ENCODE measurements around the gene MAMDC4. TPM values are rescaled to one million over a fixed set of nuclear protein-coding genes. Genes with fewer than 3 reads are reported as not detected.

MAMDC4 gene
- total RNA-seq, 2 experiments from 2014 or later, result 11.7 to 14.2 TPM

DNA sequence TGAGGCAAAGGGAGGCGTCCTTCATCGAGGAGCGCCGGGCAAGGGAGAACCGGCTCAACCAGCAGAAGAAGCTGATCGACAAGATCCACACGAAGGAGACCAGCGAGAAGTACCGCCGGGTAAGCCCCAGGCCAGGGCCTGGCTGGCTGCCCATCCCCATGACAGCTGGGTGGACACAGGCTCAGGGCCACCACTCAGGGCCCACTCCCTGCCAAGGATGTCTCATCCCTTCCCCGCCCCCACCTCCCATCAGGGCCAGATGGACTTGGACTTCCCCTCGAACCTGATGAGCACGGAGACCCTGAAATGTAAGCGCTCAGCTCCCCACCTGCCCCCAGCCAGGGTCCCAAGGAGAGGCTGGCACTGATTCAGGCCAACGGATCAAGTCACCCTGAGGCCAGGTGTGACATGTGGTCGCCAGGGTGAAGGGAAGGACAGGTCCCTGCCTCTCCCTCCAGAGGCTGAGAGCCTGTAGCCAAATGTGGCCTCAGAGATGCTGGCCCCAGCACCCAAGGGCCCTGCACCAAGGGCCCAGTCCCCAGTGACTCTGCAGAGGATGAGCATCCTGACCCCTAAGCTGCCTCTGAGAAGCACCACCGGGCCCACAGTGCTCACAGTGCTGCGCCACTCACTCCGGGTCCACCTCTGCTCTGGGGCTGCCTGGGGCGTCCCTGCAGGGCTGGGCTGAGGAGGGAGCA lies 47.5 kb upstream of the MAMDC4 start:
- BruUV-seq (replicated peaks), result no TSS peak
- H3K27ac ChIP-seq (ENCODE audit: low read depth, low read length, poor library complexity, severe bottlenecking), result no peak overlapping the region
- ChIA-PET POLR2A (no interaction called here), CTCF (ENCODE audit: unreplicated experiment) (no interaction called here)
- peaks cover 17% of the 10 kb centered on the region for H3K79me2 ChIP-seq (ENCODE audit: insufficient read depth, low read depth, low read length)
- DNase-seq (ENCODE audit: low spot score), result no peak
- TF ChIP-seq, protein P1, sequence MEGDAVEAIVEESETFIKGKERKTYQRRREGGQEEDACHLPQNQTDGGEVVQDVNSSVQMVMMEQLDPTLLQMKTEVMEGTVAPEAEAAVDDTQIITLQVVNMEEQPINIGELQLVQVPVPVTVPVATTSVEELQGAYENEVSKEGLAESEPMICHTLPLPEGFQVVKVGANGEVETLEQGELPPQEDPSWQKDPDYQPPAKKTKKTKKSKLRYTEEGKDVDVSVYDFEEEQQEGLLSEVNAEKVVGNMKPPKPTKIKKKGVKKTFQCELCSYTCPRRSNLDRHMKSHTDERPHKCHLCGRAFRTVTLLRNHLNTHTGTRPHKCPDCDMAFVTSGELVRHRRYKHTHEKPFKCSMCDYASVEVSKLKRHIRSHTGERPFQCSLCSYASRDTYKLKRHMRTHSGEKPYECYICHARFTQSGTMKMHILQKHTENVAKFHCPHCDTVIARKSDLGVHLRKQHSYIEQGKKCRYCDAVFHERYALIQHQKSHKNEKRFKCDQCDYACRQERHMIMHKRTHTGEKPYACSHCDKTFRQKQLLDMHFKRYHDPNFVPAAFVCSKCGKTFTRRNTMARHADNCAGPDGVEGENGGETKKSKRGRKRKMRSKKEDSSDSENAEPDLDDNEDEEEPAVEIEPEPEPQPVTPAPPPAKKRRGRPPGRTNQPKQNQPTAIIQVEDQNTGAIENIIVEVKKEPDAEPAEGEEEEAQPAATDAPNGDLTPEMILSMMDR (conservative IDR thresholded peaks at IDR 0.05; ENCODE audit: low read length), result no peak
- no peak for TF ChIP-seq EZH2phosphoT487 (IDR thresholded peaks at IDR 0.05; ENCODE audit: borderline replicate concordance, low read depth, low read length)
- H3K4me1 ChIP-seq (ENCODE audit: insufficient read depth, low read length, poor library complexity, severe bottlenecking), result peaks cover 39% of the 10 kb centered on the region
- H2AFZ ChIP-seq (ENCODE audit: low read length), result no peak overlapping the region
- no peaks in the 10 kb centered on the region for H3K9me3 ChIP-seq (ENCODE audit: low read length)
- no peaks in the 10 kb centered on the region for H3K9me2 ChIP-seq (ENCODE audit: insufficient read depth, low read length)
- intact Hi-C loops (cut with micrococcal nuclease; ENCODE audit: unreplicated experiment), result no loop called here
- no peak overlapping the region for H3K4me3 ChIP-seq (ENCODE audit: low read depth, low read length, poor library complexity, severe bottlenecking)
- H3K36me3 ChIP-seq (ENCODE audit: insufficient read depth, low read length), result peaks cover 2% of the 10 kb centered on the region
- peaks cover 8% of the 10 kb centered on the region; the same call in 1 of the 2 replicates for H4K20me1 ChIP-seq (ENCODE audit: insufficient read depth, low read length)
- no peak overlapping the region for H3K4me2 ChIP-seq (ENCODE audit: low read length)

DNA sequence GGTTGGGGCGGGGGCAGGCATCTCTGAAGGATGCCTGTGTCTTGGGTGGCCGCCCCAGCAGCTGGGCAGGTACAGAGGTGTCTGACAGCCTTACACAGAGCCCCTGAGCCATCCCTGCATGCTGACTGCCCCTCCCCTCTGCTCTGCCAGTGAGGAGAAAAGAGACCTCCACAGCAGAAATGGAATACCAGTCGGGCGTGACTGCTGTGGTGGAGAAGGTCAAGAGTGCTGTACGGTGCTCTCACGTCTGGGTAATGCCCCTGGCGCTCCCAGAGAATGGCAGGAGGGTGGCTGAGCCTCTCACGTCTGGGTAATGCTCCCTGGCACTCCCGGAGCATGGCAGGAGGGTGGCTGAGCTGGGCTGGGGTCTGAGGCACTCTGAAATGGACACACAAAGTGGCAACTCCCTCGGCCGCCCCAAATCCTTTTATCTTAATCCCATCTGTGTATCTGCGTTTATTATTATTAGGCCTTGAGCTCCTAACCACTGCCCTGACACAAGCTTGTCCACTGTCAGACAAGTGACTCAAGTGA lies 46.9 kb upstream of the MAMDC4 start:
- TF ChIP-seq, protein P1 (conservative IDR thresholded peaks at IDR 0.05; ENCODE audit: low read length), result no peak
- TF ChIP-seq EZH2phosphoT487 (IDR thresholded peaks at IDR 0.05; ENCODE audit: borderline replicate concordance, low read depth, low read length), result no peak
- no peaks in the 10 kb centered on the region for H3K9me2 ChIP-seq (ENCODE audit: insufficient read depth, low read length)
- DNase-seq (ENCODE audit: low spot score), result no peak
- no peak overlapping the region for H2AFZ ChIP-seq (ENCODE audit: low read length)
- no peak overlapping the region for H3K4me3 ChIP-seq (ENCODE audit: low read depth, low read length, poor library complexity, severe bottlenecking)
- H3K9me3 ChIP-seq (ENCODE audit: low read length), result no peaks in the 10 kb centered on the region
- H3K4me2 ChIP-seq (ENCODE audit: low read length), result no peak overlapping the region
- peaks cover 15% of the 10 kb centered on the region; the same call in 1 of the 2 replicates for H4K20me1 ChIP-seq (ENCODE audit: insufficient read depth, low read length)
- ChIA-PET POLR2A (no interaction called here), CTCF (ENCODE audit: unreplicated experiment) (no interaction called here)
- no TSS peak for BruUV-seq (replicated peaks)
- peaks cover 40% of the 10 kb centered on the region for H3K4me1 ChIP-seq (ENCODE audit: insufficient read depth, low read length, poor library complexity, severe bottlenecking)
- intact Hi-C loops (cut with micrococcal nuclease; ENCODE audit: unreplicated experiment), result no loop called here
- no peak overlapping the region for H3K27ac ChIP-seq (ENCODE audit: low read depth, low read length, poor library complexity, severe bottlenecking)
- peaks cover 9% of the 10 kb centered on the region for H3K36me3 ChIP-seq (ENCODE audit: insufficient read depth, low read length)
- peaks cover 23% of the 10 kb centered on the region for H3K79me2 ChIP-seq (ENCODE audit: insufficient read depth, low read depth, low read length)

DNA sequence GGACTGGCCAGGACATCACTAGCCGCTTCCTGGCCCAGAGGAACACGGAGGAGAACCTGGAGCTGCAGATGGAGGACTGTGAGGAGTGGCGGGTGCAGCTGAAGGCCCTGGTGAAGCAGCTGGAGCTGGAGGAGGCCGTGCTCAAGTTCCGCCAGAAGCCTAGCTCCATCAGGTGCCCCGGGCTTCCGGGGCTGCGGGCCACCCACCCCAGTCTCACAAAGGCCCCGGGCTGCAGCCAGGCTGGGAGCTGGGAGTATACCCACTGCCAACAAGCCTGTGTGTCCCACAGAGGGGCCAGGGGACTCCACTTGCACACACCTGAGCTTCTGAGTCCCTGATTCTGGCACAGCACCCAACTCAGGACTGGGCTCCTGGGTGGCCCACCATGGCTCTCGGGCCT lies 46.1 kb upstream of the MAMDC4 start:
- POLR2A ChIA-PET, result interaction anchor here (2.4 kb wide), 1 partner anchor 12 kb away, joined by 5 read pairs; no protein-coding TSS in a partner anchor
- Histone ChIP-seq H3K9me2 (ENCODE audit: insufficient read depth, low read length) (no peaks in the 10 kb centered on the region), H3K79me2 (ENCODE audit: insufficient read depth, low read depth, low read length) (peaks cover 31% of the 10 kb centered on the region), H3K27ac (ENCODE audit: low read depth, low read length, poor library complexity, severe bottlenecking) (no peak overlapping the region), H2AFZ (ENCODE audit: low read length) (no peak overlapping the region), H3K36me3 (ENCODE audit: insufficient read depth, low read length) (peaks cover 15% of the 10 kb centered on the region), H3K4me1 (ENCODE audit: insufficient read depth, low read length, poor library complexity, severe bottlenecking) (peaks cover 34% of the 10 kb centered on the region), H3K4me3 (ENCODE audit: low read depth, low read length, poor library complexity, severe bottlenecking) (peak overlapping the region; percentile 100), H4K20me1 (ENCODE audit: insufficient read depth, low read length) (peaks cover 15% of the 10 kb centered on the region; the same call in 1 of the 2 replicates), H3K9me3 (ENCODE audit: low read length) (no peaks in the 10 kb centered on the region), H3K4me2 (ENCODE audit: low read length) (peak overlapping the region; percentile 87; the same call in 1 of the 2 replicates)
- CTCF ChIA-PET (ENCODE audit: unreplicated experiment), result interaction anchor here (0.6 kb wide), 1 partner anchor 223 kb away, joined by 3 read pairs; no protein-coding TSS in a partner anchor
- no TSS peak for BruUV-seq (replicated peaks)
- TF ChIP-seq EZH2phosphoT487 (IDR thresholded peaks at IDR 0.05; ENCODE audit: borderline replicate concordance, low read depth, low read length), result no peak
- TF ChIP-seq, protein P1 (conservative IDR thresholded peaks at IDR 0.05; ENCODE audit: low read length), result no peak
- intact Hi-C loops (cut with micrococcal nuclease; ENCODE audit: unreplicated experiment), result loop anchor here (2.0 kb wide), 1 partner anchor 15 kb away; the partner anchor contains the start of gene TMEM141
- no peak for DNase-seq (ENCODE audit: low spot score)
